Measurements from ENCODE around the gene CLEC2L. TPM values are rescaled to one million over a fixed set of nuclear protein-coding genes. Genes with fewer than 3 reads are reported as not detected.

The CLEC2L gene
- polyA plus RNA-seq, 3 donors = not detected

DNA sequence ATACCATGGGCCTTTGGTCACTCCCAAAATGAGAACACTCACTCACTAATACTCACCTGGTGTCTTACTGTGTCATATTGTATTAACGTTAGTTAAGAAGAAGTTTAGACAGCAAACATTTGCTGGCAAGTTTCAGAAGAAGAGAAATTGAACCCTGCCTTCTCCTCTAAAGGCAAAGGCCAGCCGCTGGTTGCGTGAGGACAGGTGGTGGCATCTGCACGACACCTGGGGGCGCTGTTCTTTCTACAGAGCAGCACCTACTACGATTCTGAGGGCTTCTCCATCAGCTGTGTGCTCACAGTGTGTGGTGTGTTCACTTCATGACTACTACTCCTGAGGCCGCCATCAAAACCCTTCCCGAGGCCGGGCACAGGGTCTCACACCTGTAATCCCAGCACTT is 17.9 kb upstream of the CLEC2L start:
- H3K9me3 Mint-ChIP-seq = peaks cover 0 to 5% (median 0%) of the 10 kb centered on the region in 7 donors
- no peaks in the 10 kb centered on the region for H3K9me3 ChIP-seq (replicated peaks in 1 of 2; ENCODE audit: control insufficient read depth in 1 of 2, insufficient read depth in 1 of 2, low read length in 2 of 2)
- no peak for DNase-seq
- no peak overlapping the region for H3K9ac ChIP-seq (ENCODE audit: insufficient read depth, low read length, poor library complexity, severe bottlenecking)
- H4K20me1 ChIP-seq (ENCODE audit: insufficient read depth, low read length) = no peaks in the 10 kb centered on the region
- no peak overlapping the region for H3K4me3 Mint-ChIP-seq
- no peaks in the 10 kb centered on the region for H3K4me1 Mint-ChIP-seq
- 94% methylated on average over 6 of the region's 9 CpGs for WGBS (ENCODE audit: insufficient coverage)
- H3K4me3 ChIP-seq (replicated peaks in 1 of 3; ENCODE audit: low read depth in 2 of 3, low read length in 3 of 3) = no peak overlapping the region
- no peaks in the 10 kb centered on the region for H3K4me1 ChIP-seq (ENCODE audit: control insufficient read depth in 1 of 2, insufficient read depth in 2 of 2, low read length in 2 of 2)
- intact Hi-C loops (cut with micrococcal nuclease) = no loop called here
- H2AFZ ChIP-seq (ENCODE audit: insufficient read depth, low read depth, low read length, poor library complexity, severe bottlenecking) = no peak overlapping the region
- no peaks in the 10 kb centered on the region for H3K79me2 ChIP-seq (ENCODE audit: insufficient read depth, low read length)
- no peaks in the 10 kb centered on the region for H3K27me3 ChIP-seq (ENCODE audit: control insufficient read depth in 2 of 2, insufficient read depth in 2 of 2, low read length in 2 of 2)
- no peak overlapping the region for H3K27ac Mint-ChIP-seq
- H3K36me3 ChIP-seq (replicated peaks in 1 of 2; ENCODE audit: control insufficient read depth in 1 of 2, insufficient read depth in 2 of 2, low read length in 2 of 2) = no peaks in the 10 kb centered on the region
- no peak overlapping the region for H3K4me2 ChIP-seq (replicated peaks; ENCODE audit: extremely low read depth, low read length, poor library complexity, severe bottlenecking)
- H3K36me3 Mint-ChIP-seq = no peaks in the 10 kb centered on the region
- no peak overlapping the region for H3K27ac ChIP-seq (ENCODE audit: low read depth in 1 of 2, low read length in 2 of 2)
- TF ChIP-seq, protein P1, sequence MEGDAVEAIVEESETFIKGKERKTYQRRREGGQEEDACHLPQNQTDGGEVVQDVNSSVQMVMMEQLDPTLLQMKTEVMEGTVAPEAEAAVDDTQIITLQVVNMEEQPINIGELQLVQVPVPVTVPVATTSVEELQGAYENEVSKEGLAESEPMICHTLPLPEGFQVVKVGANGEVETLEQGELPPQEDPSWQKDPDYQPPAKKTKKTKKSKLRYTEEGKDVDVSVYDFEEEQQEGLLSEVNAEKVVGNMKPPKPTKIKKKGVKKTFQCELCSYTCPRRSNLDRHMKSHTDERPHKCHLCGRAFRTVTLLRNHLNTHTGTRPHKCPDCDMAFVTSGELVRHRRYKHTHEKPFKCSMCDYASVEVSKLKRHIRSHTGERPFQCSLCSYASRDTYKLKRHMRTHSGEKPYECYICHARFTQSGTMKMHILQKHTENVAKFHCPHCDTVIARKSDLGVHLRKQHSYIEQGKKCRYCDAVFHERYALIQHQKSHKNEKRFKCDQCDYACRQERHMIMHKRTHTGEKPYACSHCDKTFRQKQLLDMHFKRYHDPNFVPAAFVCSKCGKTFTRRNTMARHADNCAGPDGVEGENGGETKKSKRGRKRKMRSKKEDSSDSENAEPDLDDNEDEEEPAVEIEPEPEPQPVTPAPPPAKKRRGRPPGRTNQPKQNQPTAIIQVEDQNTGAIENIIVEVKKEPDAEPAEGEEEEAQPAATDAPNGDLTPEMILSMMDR (IDR thresholded peaks at IDR 0.05) = no peak
- H3K27me3 Mint-ChIP-seq (ENCODE audit: low read depth in 3 of 3) = peaks cover 0 to 4% (median 1%) of the 10 kb centered on the region in 3 donors

DNA sequence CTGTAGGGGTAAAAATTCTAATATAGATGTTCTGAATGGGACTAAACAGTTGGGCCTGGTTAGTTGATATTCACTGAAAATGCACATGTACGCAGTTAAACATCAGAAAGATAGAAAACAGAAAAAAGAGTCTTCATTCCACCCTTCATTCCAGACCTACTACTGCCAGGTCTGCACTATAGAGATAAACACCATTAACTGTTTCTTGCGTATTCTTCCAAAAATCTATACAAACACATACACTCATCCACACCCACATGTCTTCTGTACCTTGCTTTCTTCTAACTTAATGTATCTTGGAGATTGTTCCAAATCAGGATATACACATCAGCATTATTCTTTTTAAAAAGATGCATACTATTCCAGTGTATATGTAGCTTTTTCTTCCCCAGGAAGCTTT is 13.9 kb upstream of the CLEC2L start:
- WGBS (ENCODE audit: insufficient coverage) = no CpG with 5 or more reads among the region's 2 CpGs
- no peaks in the 10 kb centered on the region for H3K27me3 ChIP-seq (ENCODE audit: control insufficient read depth in 2 of 2, insufficient read depth in 2 of 2, low read length in 2 of 2)
- TF ChIP-seq, protein P1 (IDR thresholded peaks at IDR 0.05) = no peak

More for the DNA sequence above, 13.9 kb upstream of the CLEC2L start:
- H3K27ac Mint-ChIP-seq = no peak overlapping the region
- no peak overlapping the region for H3K4me2 ChIP-seq (replicated peaks; ENCODE audit: extremely low read depth, low read length, poor library complexity, severe bottlenecking)
- intact Hi-C loops (cut with micrococcal nuclease) = no loop called here
- H3K4me1 Mint-ChIP-seq = no peaks in the 10 kb centered on the region
- no peak for DNase-seq
- H3K79me2 ChIP-seq (ENCODE audit: insufficient read depth, low read length) = no peaks in the 10 kb centered on the region
- H3K27ac ChIP-seq (ENCODE audit: low read depth in 1 of 2, low read length in 2 of 2) = no peak overlapping the region
- H2AFZ ChIP-seq (ENCODE audit: insufficient read depth, low read depth, low read length, poor library complexity, severe bottlenecking) = no peak overlapping the region
- H3K36me3 Mint-ChIP-seq = no peaks in the 10 kb centered on the region
- H3K36me3 ChIP-seq (replicated peaks in 1 of 2; ENCODE audit: control insufficient read depth in 1 of 2, insufficient read depth in 2 of 2, low read length in 2 of 2) = no peaks in the 10 kb centered on the region
- no peak overlapping the region for H3K4me3 Mint-ChIP-seq
- H3K9me3 ChIP-seq (replicated peaks in 1 of 2; ENCODE audit: control insufficient read depth in 1 of 2, insufficient read depth in 1 of 2, low read length in 2 of 2) = no peaks in the 10 kb centered on the region
- H4K20me1 ChIP-seq (ENCODE audit: insufficient read depth, low read length) = no peaks in the 10 kb centered on the region
- H3K27me3 Mint-ChIP-seq (ENCODE audit: low read depth in 3 of 3) = no peaks in the 10 kb centered on the region
- H3K4me1 ChIP-seq (ENCODE audit: control insufficient read depth in 1 of 2, insufficient read depth in 2 of 2, low read length in 2 of 2) = no peaks in the 10 kb centered on the region
- H3K9me3 Mint-ChIP-seq = peaks cover 0 to 2% (median 0%) of the 10 kb centered on the region in 7 donors
- no peak overlapping the region for H3K4me3 ChIP-seq (replicated peaks in 1 of 3; ENCODE audit: low read depth in 2 of 3, low read length in 3 of 3)
- H3K9ac ChIP-seq (ENCODE audit: insufficient read depth, low read length, poor library complexity, severe bottlenecking) = no peak overlapping the region
